GM23338 (cell line): ENCODE measurements around the gene BTN3A1.

ENCODE experiments used
- CREB1 ChIP-seq: fragments of 250-450 bp; sonication (Bioruptor Pico); IDR thresholded peaks from 2 replicates; pipeline ENCODE4 v1.5.0; 2020; ENCODE audit warnings: low read depth, mild to moderate bottlenecking, moderate library complexity
- CTCF ChIP-seq, 2 experiments: fragments of 200-600 bp in 1 of 2; sonication (generic) in 1 of 2; conservative IDR thresholded peaks; 2 replicates each; pipeline versions ENCODE4 v1.5.1 to v1.6.1; 2016 to 2017; ENCODE audit warnings: antibody characterized with exemption in 2 of 2, low read depth in 2 of 2, mild to moderate bottlenecking in 2 of 2, moderate library complexity in 1 of 2
- EZH2 ChIP-seq: fragments of 200-600 bp; sonication (generic); IDR thresholded peaks from one replicate; pipeline ENCODE4 v1.8.0; 2017; ENCODE audit warnings: antibody characterized with exemption, mild to moderate bottlenecking, low read depth; ENCODE audit not compliant: unreplicated experiment

GRCh38 chr6:26440977-26441358 is 38.9 kb downstream of the BTN3A1 start:
- TF ChIP-seq CTCF (conservative IDR thresholded peaks at IDR 0.05; ENCODE audit: low read depth in 2 of 2) (no peak), CREB1 (CRISPR knock-in tag) (no peak), EZH2 (no peak)
